Stimulated activated CD8-positive, alpha-beta memory T cell treated with anti-CD3 and anti-CD28 coated beads, Interleukin-7, amount 100 ng/mL, for 4 hours (primary cell): ENCODE results near the gene ITIH5.

ENCODE experiments used
- DNase-seq, 2 donors: peaks; one replicate each; pipeline ENCODE4 v3.0.0-alpha.2; 2020; ENCODE audit warnings: low read depth in 2 of 2

ITIH5 gene

DNA sequence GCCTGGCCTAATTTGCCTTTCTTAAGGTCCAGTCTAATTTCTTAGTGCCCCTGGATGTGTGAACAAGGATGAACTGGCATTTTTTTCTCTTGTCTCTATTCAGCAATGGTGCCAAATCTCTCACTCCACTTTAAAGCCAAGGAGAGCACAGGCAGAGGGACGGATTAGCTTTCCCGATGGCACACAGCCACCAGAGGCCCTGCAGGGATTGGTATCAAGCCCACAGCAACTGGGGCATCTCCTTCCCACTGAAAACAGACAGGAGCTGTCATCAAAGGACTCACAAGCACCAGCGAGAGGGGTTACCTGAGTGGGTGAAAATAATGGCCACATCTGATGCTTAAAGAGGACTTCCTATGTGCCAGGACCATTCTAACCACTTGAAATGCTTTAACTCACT is 83.1 kb downstream of the ITIH5 start:
- no peak for DNase-seq

- DNase-seq = no peak
Measured at GRCh38 chr10:7580520-7580919, 86.2 kb downstream of the ITIH5 start.

DNA sequence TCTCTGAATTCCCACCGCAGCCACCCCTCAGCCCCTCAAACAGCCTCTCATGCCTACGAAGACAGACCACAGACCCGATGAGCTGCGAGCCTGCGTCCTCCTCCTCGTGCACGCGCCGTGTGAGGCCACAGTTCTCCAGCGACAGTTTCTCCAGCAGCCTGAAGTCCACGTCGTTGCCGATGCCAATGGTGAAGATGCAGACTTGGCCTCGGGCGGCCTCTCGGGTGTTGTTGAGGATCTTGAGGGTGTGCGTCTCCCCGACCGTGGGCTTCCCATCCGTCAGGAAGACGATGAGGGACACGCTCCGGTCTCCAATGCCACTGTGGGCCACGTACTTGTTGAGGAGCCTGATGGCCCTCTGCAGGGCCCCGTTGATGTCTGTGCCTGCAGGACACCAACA is 87.1 kb downstream of the ITIH5 start:
- no peak for DNase-seq

- DNase-seq = no peak
Measured at GRCh38 chr10:7577579-7577978, 89.2 kb downstream of the ITIH5 start.

DNA sequence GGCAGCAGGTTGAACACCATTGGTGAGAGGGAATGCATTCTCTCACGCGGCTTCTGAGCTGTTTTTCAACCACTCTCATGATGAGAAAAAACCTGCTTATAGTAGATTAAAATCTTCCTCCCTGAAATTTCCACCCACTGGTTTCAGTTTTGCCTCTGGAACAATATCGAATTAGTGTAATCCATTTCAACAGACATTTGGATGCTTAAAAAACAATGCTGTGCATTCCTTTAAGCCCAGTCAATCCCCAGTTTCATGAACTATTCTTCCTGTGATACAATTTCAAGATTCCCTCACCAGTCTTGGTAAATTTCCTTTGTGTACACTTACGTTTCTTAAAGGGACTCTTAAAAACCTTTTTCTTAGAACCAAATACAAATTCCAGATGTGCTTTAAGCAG is 89.6 kb downstream of the ITIH5 start:
- DNase-seq = no peak

DNA sequence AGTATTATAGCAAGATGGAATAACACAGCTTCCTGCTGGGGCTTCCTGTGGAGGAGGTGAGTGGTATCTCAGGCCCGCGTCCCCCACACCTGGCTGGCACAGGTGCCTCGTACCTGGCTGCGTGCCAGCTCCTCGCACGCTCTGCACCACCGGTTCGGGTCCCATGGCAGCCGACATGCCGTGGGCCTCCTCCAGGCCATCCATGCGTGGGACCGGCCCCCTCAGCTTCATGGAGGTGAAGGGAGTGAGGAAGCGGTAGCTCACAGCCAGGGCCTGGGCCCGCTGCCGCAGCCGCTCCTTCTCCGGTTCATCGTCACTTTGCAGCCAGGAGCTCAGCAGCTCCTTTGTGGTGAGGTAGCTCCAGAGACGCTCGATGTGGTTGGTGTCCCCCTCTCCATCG is 90.4 kb downstream of the ITIH5 start:
- DNase-seq = no peak

- no peak for DNase-seq
Measured at GRCh38 chr10:7572391-7572790, 94.4 kb downstream of the ITIH5 start.

GRCh38 chr10:7571981-7572380 is 94.8 kb downstream of the ITIH5 start:
- no peak for DNase-seq

DNA sequence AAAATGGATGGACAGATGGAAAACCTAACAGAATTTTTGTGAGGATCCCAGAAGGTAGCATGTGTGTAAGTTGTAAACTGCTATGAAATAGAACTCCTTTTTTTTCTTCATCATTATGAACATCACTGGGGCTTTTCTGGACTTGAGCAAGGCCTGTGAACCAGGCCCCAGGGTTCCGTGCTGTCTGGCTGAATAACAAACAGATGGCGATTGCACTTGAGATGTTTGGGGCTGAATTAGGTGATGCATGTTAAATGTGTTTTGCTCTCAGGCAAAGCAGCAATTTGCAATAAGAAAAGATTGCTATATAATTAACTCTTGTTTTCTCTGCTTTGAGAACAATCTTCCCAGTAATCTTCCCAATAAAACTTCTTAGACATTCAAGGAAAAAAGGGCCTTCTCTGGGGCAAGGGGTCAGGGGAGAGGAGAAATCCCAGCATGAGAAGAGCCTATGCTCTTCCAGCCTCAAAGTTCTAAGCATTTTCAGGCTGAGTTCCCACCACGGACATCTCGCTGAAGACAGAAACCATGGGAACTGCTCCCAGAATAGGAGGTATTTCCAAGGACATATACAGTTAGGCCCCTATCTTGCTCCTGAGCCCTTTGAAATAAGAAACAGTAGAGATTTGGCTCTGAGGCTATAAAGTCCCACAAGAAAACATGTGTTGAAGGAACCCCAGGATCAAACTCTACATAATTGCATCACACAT is 98.7 kb downstream of the ITIH5 start:
- DNase-seq = no peak

DNA sequence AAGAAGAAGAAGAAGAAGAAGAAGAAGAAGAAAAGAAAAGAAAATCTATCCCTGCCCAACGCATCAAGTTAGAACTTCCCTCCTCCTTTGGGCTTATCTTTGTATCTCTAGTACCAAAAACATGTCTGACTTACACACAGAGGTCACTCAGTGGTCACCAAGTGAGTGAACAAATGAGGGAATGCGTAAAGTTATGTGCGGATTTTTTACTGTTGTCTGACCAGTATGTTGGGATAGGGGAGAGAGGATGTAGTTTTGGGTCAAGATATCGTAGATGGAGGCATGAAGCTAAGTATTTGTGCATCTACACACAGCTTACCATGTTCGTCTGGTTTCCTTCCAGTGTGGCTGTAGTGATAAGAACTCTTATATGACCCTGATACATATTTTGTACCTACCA is 99.9 kb downstream of the ITIH5 start:
- DNase-seq = no peak

GRCh38 chr10:7565871-7566270 is 100.9 kb downstream of the ITIH5 start:
- no peak for DNase-seq

- DNase-seq = no peak
Measured at GRCh38 chr10:7563770-7564169, 103.0 kb downstream of the ITIH5 start.

DNA sequence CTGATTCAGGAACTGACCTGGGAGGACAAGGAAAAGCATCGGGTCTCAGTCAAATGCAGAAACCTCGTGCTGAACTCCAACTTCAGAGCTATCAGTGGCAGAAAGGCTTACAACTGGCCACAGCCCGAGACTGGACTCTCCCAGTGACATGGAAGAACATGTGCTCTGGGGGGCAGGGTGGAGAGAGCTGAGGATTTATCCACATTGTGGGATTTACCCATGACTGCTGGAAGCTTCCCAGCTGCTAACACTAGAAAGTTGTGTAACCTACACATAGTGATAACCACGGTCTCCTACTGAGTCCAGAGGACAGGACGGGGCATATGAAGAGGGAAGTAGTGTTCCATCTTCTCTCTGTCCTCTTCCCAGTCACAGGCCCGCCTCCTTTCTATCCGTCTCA is 103.4 kb downstream of the ITIH5 start:
- no peak for DNase-seq

- no peak for DNase-seq
Measured at GRCh38 chr10:7561985-7562384, 104.8 kb downstream of the ITIH5 start.

DNA sequence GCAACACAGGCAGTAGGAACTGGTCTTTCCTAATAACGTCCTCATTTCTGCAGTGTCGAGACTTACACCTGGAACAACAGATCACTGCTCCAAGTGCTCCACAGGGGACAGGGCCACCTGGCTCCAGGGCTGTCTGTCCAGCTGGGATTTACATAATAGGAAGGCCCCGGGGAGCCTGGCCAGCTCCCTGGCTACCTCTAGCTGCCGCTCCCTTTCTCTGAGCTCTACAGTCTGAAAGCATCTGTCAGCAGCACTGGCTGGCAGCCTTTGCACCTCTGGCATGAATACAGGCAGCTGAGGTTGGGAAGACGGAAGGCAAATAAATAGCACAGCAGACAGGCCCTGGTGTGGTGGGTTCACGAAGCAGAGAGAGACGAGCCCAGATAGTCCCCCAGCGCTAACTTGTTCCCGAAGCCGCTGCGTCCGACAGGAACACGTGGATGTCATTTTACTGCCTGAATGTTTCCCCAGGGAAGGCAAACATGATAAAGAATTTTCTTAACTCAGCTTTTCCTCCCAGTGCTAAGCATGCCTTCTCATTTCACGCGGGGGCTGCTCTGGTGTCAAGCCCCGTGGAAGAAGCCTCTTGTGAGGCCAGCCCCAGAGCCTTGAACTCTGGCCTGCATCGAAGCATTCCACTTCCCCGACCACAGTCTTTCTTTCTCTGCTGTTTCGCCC is 105.4 kb downstream of the ITIH5 start:
- no peak for DNase-seq

DNA sequence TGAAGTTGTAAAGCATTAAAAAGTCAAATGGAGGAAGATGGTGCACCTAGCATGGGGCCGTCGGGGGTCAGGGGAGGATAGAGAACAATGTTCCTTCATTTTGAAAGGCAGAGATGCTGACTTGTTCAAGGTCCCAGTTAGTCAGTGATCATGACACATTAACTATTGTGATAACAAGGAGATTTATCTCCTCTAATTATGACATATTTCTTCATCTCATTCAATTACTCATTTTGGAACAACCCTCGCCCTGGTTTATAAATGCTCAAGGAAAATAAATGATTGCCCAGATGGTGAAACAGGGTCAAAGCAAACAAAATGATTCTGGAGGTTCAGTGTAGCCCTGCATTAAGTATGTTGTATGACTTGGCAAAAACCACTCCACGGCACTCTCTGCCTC is 106.2 kb downstream of the ITIH5 start:
- no peak for DNase-seq

DNA sequence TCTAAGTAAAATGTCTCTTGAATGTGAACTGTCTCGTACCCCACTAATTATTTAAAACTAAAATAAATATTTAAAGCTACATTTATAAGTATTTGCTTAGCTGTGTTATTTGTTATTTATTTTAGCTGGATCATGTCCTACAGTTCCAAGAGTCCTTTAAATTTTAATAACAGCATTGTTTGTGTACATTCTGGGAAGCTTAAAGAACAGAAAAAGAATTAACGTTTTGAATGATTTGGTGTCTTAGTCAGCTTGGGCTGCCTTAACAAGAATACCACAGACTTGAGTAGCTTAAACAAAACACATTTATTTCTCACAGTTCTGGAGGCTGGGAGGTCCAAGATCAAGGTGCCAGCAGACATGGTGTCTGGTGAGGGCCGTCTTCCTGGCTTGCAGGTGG is 107.4 kb downstream of the ITIH5 start:
- no peak for DNase-seq

- no peak for DNase-seq
Measured at GRCh38 chr10:7558036-7558435, 108.7 kb downstream of the ITIH5 start.

GRCh38 chr10:7553531-7553930 is 113.2 kb downstream of the ITIH5 start:
- DNase-seq = no peak

- DNase-seq = no peak
Measured at GRCh38 chr10:7551950-7552716, 114.6 kb downstream of the ITIH5 start.

DNA sequence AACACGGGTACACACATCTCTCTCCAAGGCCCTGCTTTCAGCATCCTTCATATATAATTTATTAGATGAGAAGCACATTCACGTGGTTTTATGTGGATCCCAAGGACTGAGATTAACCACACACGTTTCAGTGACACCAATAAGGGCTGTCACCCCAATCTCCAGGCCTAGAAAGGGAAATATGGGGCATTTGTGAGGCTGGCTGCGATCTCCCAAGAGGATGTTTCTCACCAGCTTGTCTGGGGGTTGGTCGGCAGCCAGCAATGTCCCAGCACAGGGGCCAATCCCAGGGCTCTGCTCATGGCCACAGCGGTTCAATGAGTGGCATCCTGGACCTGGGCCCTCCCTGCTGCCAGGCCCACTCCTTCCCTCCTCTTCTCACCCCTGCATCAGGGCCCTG is 115.5 kb downstream of the ITIH5 start:
- no peak for DNase-seq

DNA sequence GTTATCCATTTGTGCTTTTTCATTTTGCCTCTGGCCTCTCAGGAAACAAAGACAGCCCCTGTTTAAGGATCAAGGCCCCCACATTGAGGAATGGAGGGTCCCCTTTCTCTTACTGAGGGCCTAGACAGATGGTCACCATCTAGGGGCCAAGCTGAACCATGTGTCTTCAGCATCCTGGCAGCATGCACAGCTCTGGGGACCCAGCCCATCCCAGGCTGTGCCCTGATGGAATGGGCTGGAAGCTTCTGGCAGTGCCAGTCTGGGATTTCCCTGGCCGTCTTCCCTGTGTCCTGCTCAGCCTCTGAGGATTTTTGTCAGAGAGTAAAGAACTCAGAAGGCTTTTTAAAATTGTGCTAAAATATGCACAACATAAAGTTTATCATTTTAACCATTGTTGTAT is 116.8 kb downstream of the ITIH5 start:
- DNase-seq = no peak

DNA sequence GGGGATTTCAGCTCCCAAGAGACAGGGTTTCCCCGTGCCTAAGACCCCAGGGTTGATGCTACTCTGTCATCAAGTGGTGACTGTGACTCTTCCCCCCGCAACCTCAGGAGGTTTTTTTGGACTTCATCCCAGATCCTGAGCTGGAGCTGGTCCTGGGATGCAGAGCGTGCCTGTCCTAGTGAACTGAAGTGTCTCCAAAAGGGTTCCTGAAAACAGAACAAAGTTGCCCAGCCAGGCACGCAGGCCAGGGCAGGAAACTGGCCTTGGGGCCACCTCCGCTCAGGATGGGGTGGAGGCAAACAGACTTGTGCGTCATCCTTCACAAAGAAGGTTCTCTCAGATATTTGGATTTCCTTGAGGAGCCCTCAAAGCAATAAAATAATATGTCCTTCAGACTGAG is 118.9 kb downstream of the ITIH5 start:
- no peak for DNase-seq
